Measurements from ENCODE around the gene MAG. TPM values are rescaled to one million over a fixed set of nuclear protein-coding genes. Genes with fewer than 3 reads are reported as not detected.

The MAG gene, protein sequence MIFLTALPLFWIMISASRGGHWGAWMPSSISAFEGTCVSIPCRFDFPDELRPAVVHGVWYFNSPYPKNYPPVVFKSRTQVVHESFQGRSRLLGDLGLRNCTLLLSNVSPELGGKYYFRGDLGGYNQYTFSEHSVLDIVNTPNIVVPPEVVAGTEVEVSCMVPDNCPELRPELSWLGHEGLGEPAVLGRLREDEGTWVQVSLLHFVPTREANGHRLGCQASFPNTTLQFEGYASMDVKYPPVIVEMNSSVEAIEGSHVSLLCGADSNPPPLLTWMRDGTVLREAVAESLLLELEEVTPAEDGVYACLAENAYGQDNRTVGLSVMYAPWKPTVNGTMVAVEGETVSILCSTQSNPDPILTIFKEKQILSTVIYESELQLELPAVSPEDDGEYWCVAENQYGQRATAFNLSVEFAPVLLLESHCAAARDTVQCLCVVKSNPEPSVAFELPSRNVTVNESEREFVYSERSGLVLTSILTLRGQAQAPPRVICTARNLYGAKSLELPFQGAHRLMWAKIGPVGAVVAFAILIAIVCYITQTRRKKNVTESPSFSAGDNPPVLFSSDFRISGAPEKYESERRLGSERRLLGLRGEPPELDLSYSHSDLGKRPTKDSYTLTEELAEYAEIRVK
- 1.0 and 2.8 TPM in 2 replicates for total RNA-seq (2013; cell fraction: nucleolus; rRNA removed)
- total RNA-seq (2014; rRNA removed), result 0.11 and 0.17 TPM in 2 replicates
- 0.05 and 0.09 TPM in 2 replicates for total RNA-seq (2014; rRNA removed; fragmentation: Illumina TruSeq; extraction: Trizol)
- 0.27 and 0.56 TPM in 2 replicates for total RNA-seq (2021)
- not detected for polyA plus RNA-seq (2011; ENCODE audit: low read depth)
- 0.03 and 0.23 TPM in 2 replicates for polyA plus RNA-seq (2011; rRNA removed)
- polyA plus RNA-seq (2011; cell fraction: cytosol; rRNA removed), result 0.10 and 0.13 TPM in 2 replicates
- 0.26 and 0.28 TPM in 2 replicates for polyA plus RNA-seq (2011; cell fraction: nucleus; rRNA removed)
- polyA plus RNA-seq (2012), result 0.11 TPM in 1 of 2 replicates, not detected in the other
- polyA plus RNA-seq (2014; fragmentation: Illumina TruSeq; extraction: Trizol), result 0.06 TPM in 2 replicates
- not detected for polyA plus RNA-seq (2014; fragmentation: Nextera tagmentation; extraction: Ambion mirVana)
- 0.63 and 0.82 TPM in 2 replicates for polyA plus RNA-seq (2014; rRNA removed)
- polyA plus RNA-seq (2016; fragmentation: Nextera tagmentation; extraction: Ambion mirVana), result under 1 TPM; 0.16 to 0.23 TPM
- 0.10 and 0.22 TPM in 2 replicates for polyA minus RNA-seq (2011; rRNA and poly(A)+ RNA removed)
- 0.53 TPM in 1 of 2 replicates, not detected in the other for polyA minus RNA-seq (2011; cell fraction: cytosol; rRNA and poly(A)+ RNA removed)
- not detected in 2 replicates for polyA minus RNA-seq (2011; cell fraction: nucleus; rRNA and poly(A)+ RNA removed)
- Bru-seq, nascent RNA, result percentile 14 among the genes with signal in this experiment
- percentile 11 among the genes with signal in this experiment for BruChase-seq, experiment 1, labeled RNA remaining after a 6-hour chase
- percentile 11 among the genes with signal in this experiment for BruChase-seq, experiment 2, labeled RNA remaining after a 2-hour chase
- long read RNA-seq, experiment 1, result 0 reads
- long read RNA-seq, experiment 2, result 0 reads

DNA sequence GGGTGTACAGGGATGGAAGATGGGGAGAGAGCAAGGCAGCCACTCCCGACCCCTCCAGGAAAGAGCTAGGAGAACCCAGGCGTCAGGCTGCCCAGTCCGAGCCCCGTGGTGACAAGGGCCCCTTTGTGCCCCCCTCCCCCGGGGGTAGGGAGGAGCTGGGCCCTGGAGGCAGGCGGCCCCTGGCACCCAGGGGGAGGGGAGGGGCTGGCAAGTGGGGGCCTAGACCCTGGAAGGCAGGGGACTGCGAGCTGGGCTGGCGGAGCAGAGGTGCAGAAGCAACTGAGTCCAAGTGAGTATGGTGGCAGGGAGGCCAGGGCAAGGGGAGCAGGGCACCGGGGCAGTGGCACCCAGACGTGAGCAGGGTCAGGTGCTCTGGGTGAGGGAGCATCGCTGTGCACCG is at the start of gene MAG:
TSS of gene MAG (plus strand) at position 246 of the 400 bp plus-strand sequence. CDS start 3,248 bp downstream, outside the sequence.
- no peaks in the 10 kb centered on the region for H3K79me2 ChIP-seq (ENCODE audit: control insufficient read depth, insufficient read depth, low read length)
- CTCF ChIA-PET, result no interaction called here
- no peak for ATAC-seq
- RAD21 ChIA-PET (ENCODE audit: unreplicated experiment), result no interaction called here
- H3K4me1 ChIP-seq (ENCODE audit: control insufficient read depth, insufficient read depth, low read length), result peaks cover 15% of the 10 kb centered on the region
- intact Hi-C loops (cut with micrococcal nuclease; ENCODE audit: unreplicated experiment), result no loop called here
- SMC1A ChIA-PET (ENCODE audit: uncharacterized antibody, unreplicated experiment), result no interaction called here
- H3K27me3 ChIP-seq (replicated peaks in 1 of 2; ENCODE audit: control insufficient read depth in 2 of 2, insufficient read depth in 2 of 2, low read length in 1 of 2), result no peaks in the 10 kb centered on the region; a peak in 1 of 4 replicates
- in situ Hi-C loops (cut with MboI), result no loop called here
- no peaks in the 10 kb centered on the region for H3K36me3 ChIP-seq (ENCODE audit: control insufficient read depth in 2 of 2, insufficient read depth in 2 of 2, low read length in 1 of 2)
- 36% methylated on average over 11 of the region's 12 CpGs for WGBS (ENCODE audit: insufficient coverage, insufficient replicate concordance, low lambda C conversion rate, missing lambda C conversion rate)
- no peak within 1 kb of the TSS for H3K27ac ChIP-seq (ENCODE audit: control insufficient read depth, insufficient read depth)
- no peak within 1 kb of the TSS for H2AFZ ChIP-seq (ENCODE audit: control insufficient read depth, low read depth, low read length)
- no peak within 1 kb of the TSS for H3K9ac ChIP-seq (ENCODE audit: control insufficient read depth, insufficient read depth, low read length)
- H4K20me1 ChIP-seq (ENCODE audit: control insufficient read depth, insufficient read depth), result no peaks in the 10 kb centered on the region
- POLR2A ChIA-PET, result no interaction called here
- H3K4me2 ChIP-seq (ENCODE audit: control insufficient read depth, insufficient read depth), result no peak within 1 kb of the TSS
- BruUV-seq (replicated peaks), result no TSS peak
- no peak for DNase-seq (ENCODE audit: low read depth, low spot score)
- no peak within 1 kb of the TSS for H3K4me3 ChIP-seq
- no peaks in the 10 kb centered on the region for H3K9me3 ChIP-seq (replicated peaks; ENCODE audit: control insufficient read depth, insufficient read depth, low read length)
- FAIRE-seq, result no peak
- TF ChIP-seq POU2F2 (IDR thresholded peaks at IDR 0.05; ENCODE audit: borderline replicate concordance, low read depth, low read length) (no peak), ZBTB40 (IDR thresholded peaks at IDR 0.05; ENCODE audit: borderline replicate concordance) (no peak), ZNF207 (IDR thresholded peaks at IDR 0.05; ENCODE audit: borderline replicate concordance) (no peak), CBFB (IDR thresholded peaks at IDR 0.05; ENCODE audit: low read depth) (no peak), RBBP5 (conservative IDR thresholded peaks at IDR 0.05) (no peak), YY1 (IDR thresholded peaks at IDR 0.05; ENCODE audit: low read depth, low read length) (no peak), RCOR1 (conservative IDR thresholded peaks at IDR 0.05; ENCODE audit: low read depth, low read length) (no peak), SPI1 (IDR thresholded peaks at IDR 0.05; ENCODE audit: borderline replicate concordance, insufficient read depth, low read depth, low read length) (no peak), ATF7 (IDR thresholded peaks at IDR 0.05; ENCODE audit: low read depth) (no peak), BHLHE40 (IDR thresholded peaks at IDR 0.05; ENCODE audit: borderline replicate concordance in 1 of 2, low read depth in 2 of 2, low read length in 1 of 2) (no peak), EED (IDR thresholded peaks at IDR 0.05; ENCODE audit: low read depth) (no peak)
- TF ChIP-seq, protein P1, sequence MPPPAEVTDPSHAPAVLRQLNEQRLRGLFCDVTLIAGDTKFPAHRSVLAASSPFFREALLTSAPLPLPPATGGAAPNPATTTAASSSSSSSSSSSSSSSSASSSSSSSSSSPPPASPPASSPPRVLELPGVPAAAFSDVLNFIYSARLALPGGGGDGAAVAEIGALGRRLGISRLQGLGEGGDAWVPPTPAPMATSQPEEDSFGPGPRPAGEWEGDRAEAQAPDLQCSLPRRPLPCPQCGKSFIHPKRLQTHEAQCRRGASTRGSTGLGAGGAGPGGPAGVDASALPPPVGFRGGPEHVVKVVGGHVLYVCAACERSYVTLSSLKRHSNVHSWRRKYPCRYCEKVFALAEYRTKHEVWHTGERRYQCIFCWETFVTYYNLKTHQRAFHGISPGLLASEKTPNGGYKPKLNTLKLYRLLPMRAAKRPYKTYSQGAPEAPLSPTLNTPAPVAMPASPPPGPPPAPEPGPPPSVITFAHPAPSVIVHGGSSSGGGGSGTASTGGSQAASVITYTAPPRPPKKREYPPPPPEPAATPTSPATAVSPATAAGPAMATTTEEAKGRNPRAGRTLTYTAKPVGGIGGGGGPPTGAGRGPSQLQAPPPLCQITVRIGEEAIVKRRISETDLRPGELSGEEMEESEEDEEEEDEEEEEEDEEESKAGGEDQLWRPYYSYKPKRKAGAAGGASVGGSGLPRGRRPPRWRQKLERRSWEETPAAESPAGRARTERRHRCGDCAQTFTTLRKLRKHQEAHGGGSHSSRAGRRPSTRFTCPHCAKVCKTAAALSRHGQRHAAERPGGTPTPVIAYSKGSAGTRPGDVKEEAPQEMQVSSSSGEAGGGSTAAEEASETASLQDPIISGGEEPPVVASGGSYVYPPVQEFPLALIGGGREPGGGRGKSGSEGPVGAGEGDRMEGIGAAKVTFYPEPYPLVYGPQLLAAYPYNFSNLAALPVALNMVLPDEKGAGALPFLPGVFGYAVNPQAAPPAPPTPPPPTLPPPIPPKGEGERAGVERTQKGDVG (CRISPR knock-in tag; IDR thresholded peaks at IDR 0.05), result no peak

All from GM12878 (cell line).